ENCODE results near the gene TRO. TPM values are rescaled to one million over a fixed set of nuclear protein-coding genes. Genes with fewer than 3 reads are reported as not detected.

The TRO gene
- total RNA-seq, 1 donor: 22.4 TPM

- Histone ChIP-seq H3K9me3 (ENCODE audit: low read depth, low read length) (no peaks in the 10 kb centered on the region), H3K27ac (ENCODE audit: low read depth, low read length) (no peak overlapping the region), H3K36me3 (ENCODE audit: insufficient read depth, low read length) (no peaks in the 10 kb centered on the region), H4K20me1 (ENCODE audit: insufficient read depth, low read length) (no peaks in the 10 kb centered on the region), H2AFZ (ENCODE audit: low read length) (no peak overlapping the region), H3K79me2 (ENCODE audit: insufficient read depth, low read length) (no peaks in the 10 kb centered on the region), H3K4me2 (ENCODE audit: insufficient read depth, low read length) (no peak overlapping the region), H3K4me1 (ENCODE audit: insufficient read depth, low read length) (no peaks in the 10 kb centered on the region), H3K27me3 (ENCODE audit: insufficient read depth, low read length) (no peaks in the 10 kb centered on the region), H3K4me3 (ENCODE audit: insufficient read depth, low read length) (no peak overlapping the region)
- TF ChIP-seq CTCF (IDR thresholded peaks at IDR 0.05; ENCODE audit: extremely low read depth, low read depth, low read length): no peak
- no peak for DNase-seq (ENCODE audit: insufficient read length, low spot score, missing footprints)
Measured at GRCh38 chrX:54979432-54979831, 58.8 kb downstream of the TRO start.

- no peaks in the 10 kb centered on the region for H3K9me3 ChIP-seq (ENCODE audit: low read depth, low read length)
- no peak overlapping the region for H3K4me3 ChIP-seq (ENCODE audit: insufficient read depth, low read length)
- H3K79me2 ChIP-seq (ENCODE audit: insufficient read depth, low read length): no peaks in the 10 kb centered on the region
- H3K27ac ChIP-seq (ENCODE audit: low read depth, low read length): no peak overlapping the region
- DNase-seq (ENCODE audit: insufficient read length, low spot score, missing footprints): no peak
- no peak for TF ChIP-seq CTCF (IDR thresholded peaks at IDR 0.05; ENCODE audit: extremely low read depth, low read depth, low read length)
- no peak overlapping the region for H2AFZ ChIP-seq (ENCODE audit: low read length)
- H3K27me3 ChIP-seq (ENCODE audit: insufficient read depth, low read length): no peaks in the 10 kb centered on the region
- no peaks in the 10 kb centered on the region for H4K20me1 ChIP-seq (ENCODE audit: insufficient read depth, low read length)
- H3K4me1 ChIP-seq (ENCODE audit: insufficient read depth, low read length): no peaks in the 10 kb centered on the region
- no peak overlapping the region for H3K4me2 ChIP-seq (ENCODE audit: insufficient read depth, low read length)
- H3K36me3 ChIP-seq (ENCODE audit: insufficient read depth, low read length): no peaks in the 10 kb centered on the region
Measured at GRCh38 chrX:54980334-54980733, 59.7 kb downstream of the TRO start.

Small RNA genes lying within 50 kb of the gene (small RNA-seq; reads per million reads assigned to genes)
- not detected for gene RF00614

Other genes starting within 250 kb of the TRO start
- gene ITIH6, start 122.6 kb upstream of the TRO start, total RNA-seq: not detected in 2 replicates
- gene MAGED2, start 113.1 kb upstream of the TRO start, total RNA-seq: 200 and 207 TPM in 2 replicates
- gene PFKFB1, start 73.4 kb downstream of the TRO start, total RNA-seq: not detected in 2 replicates
- 5.9 and 6.5 TPM in 2 replicates for gene APEX2, start 79.5 kb downstream of the TRO start, total RNA-seq
- not detected in 2 replicates for gene ALAS2, start 110.2 kb downstream of the TRO start, total RNA-seq
- not detected in 2 replicates for gene PAGE2B, start 154.2 kb downstream of the TRO start, total RNA-seq
- not detected in 2 replicates for gene PAGE2, start 168.2 kb downstream of the TRO start, total RNA-seq